Hair follicle dermal papilla cell (primary cell): ENCODE results near the gene MANF. TPM values are rescaled to one million over a fixed set of nuclear protein-coding genes. Genes with fewer than 3 reads are reported as not detected.

Experiments
- total RNA-seq: library from RNA; depleted of rRNA; stranded (reverse); fragments of >200 nt; gene quantifications from 2 replicates; pipeline ENCODE4 v1.2.3, GENCODE V29; 2012

Gene MANF
- total RNA-seq, result 39.9 and 44.8 TPM in 2 replicates

DNA sequence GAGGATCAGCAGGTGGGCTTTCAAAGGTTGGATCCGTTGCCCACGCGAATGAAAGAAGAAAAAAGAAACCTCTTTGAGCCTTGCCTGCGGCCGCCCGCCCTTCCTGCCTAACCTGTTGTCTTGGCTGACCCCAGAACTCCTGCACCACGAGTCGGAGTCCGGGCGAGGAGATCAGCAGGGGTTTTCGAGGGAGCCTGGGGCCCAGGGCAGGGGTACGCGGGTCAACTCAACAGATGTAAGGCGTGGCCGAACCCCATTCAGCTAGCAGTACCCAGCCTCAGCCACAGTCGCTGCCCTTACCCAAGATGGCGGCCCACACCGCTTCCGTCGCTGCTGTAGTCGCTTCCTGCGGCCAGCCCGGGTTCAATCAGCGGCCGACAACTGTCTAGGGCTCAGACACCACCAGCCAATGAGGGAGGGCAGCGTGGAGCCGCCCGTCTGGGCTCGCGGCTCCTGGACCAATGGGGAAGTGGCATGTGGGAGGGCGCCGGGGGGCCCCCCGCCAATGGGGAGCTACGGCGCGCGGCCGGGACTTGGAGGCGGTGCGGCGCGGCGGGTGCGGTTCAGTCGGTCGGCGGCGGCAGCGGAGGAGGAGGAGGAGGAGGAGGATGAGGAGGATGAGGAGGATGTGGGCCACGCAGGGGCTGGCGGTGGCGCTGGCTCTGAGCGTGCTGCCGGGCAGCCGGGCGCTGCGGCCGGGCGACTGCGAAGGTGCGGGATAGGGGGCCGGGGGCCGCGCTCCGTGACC lies at the start of gene MANF:
MANF (plus strand) TSS at position 566 of the 748 bp plus-strand sequence; CDS start at position 618, 52 bp downstream.

DNA sequence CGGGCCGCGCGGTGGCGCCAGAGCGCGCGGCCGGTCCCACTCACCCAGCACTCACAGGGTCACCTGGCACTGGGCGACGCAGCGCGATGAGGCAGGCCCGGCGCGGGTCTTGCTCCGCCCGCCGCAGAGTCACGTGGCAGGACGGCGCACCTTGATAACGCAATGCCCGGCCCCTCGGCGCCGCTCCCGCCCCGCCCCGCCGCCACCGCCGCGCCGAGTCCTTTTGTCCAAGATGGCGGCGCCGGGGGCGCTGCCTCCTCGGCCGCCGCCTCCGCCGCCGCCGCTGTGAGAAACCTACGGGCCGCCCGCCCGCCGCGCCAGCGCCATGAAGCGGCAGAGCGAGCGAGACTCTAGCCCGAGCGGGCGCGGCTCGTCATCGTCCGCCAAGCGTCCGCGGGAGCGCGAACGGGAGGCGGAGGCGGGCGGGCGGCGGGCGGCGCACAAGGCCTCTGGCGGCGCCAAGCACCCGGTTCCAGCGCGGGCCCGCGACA lies 6.0 kb downstream of the MANF start, which contains the start of gene RBM15B:
RBM15B (plus strand) TSS at position 211 of the 491 bp plus-strand sequence; CDS start at position 326, 115 bp downstream.

Other genes with a start within 250 kb of the MANF start
- 52.9 and 59.2 TPM in 2 replicates for gene RBM15B, start 6.0 kb downstream of the MANF start, total RNA-seq
- gene DCAF1, start 114.7 kb downstream of the MANF start, total RNA-seq, result 14.5 and 16.9 TPM in 2 replicates
- gene RAD54L2, start 153.4 kb downstream of the MANF start, total RNA-seq, result 23.6 and 29.2 TPM in 2 replicates